AG09309 (cell line): Measurements from ENCODE around the gene LIPT2.
A peak's percentile ranks its signal among the peaks of the same experiment; 100 is the strongest.

Experiments used
- DNase-seq: peaks from one replicate; pipeline ENCODE4 v3.0.0-alpha.2; 2010; ENCODE audit warnings: low read depth
- H3K4me3 ChIP-seq: 2 replicates; pipeline ENCODE4 v1.5.1; 2011; ENCODE audit warnings: mild to moderate bottlenecking, low read depth, low read length, moderate library complexity; ENCODE audit not compliant: control insufficient read depth
- CTCF ChIP-seq: IDR thresholded peaks from 2 replicates; pipeline ENCODE4 v1.5.1; 2011; ENCODE audit warnings: mild to moderate bottlenecking, low read depth, low read length, inconsistent platforms; ENCODE audit not compliant: insufficient read depth, control insufficient read depth; ENCODE audit errors: missing control alignments

The LIPT2 gene

GRCh38 chr11:74462009-74462408, 31.5 kb downstream of the LIPT2 start:
- DNase-seq = no peak
- no peak for TF ChIP-seq CTCF
- H3K4me3 ChIP-seq = no peak overlapping the region

- no peak for TF ChIP-seq CTCF
- H3K4me3 ChIP-seq = no peak overlapping the region
- peak; percentile 31 for DNase-seq
These were observed 32.9 kb downstream of the LIPT2 start for GRCh38 chr11:74460481-74461154.

GRCh38 chr11:74460065-74460464, 33.5 kb downstream of the LIPT2 start:
- no peak for TF ChIP-seq CTCF
- DNase-seq = no peak
- H3K4me3 ChIP-seq = no peak overlapping the region

GRCh38 chr11:74459584-74459983, 33.9 kb downstream of the LIPT2 start:
- no peak for TF ChIP-seq CTCF
- DNase-seq = no peak
- no peak overlapping the region for H3K4me3 ChIP-seq

GRCh38 chr11:74457356-74457755, 36.2 kb downstream of the LIPT2 start:
- no peak for TF ChIP-seq CTCF

GRCh38 chr11:74453373-74453975, 40.0 kb downstream of the LIPT2 start:
- no peak for DNase-seq
- TF ChIP-seq CTCF = peak; percentile 85

More at GRCh38 chr11:74457356-74457755, 36.2 kb downstream of the LIPT2 start:
- no peak for DNase-seq
- no peak overlapping the region for H3K4me3 ChIP-seq

More at GRCh38 chr11:74453373-74453975, 40.0 kb downstream of the LIPT2 start:
- no peak overlapping the region for H3K4me3 ChIP-seq
